BLaER1 treated with 17β-estradiol and CSF1 and Interleukin-3, amounts not matched to agents 10 nM and 100 nM (cell line): Measurements from ENCODE around the gene NDFIP2.

Experiments used
- H3K27ac ChIP-seq, 11 experiments: shearing (Covaris generic); formaldehyde crosslinking; 2 replicates each; pipeline ENCODE4 v1.8.1; 2022
- H3K27me3 ChIP-seq, 11 experiments: shearing (Covaris generic); formaldehyde crosslinking; 2 replicates each; pipeline ENCODE4 v1.8.1; 2022
- H3K36me3 ChIP-seq, 11 experiments: shearing (Covaris generic); formaldehyde crosslinking; 2 replicates each; pipeline ENCODE4 v1.8.1; 2022
- H3K4me1 ChIP-seq, 10 experiments: shearing (Covaris generic); formaldehyde crosslinking; 2 replicates each; pipeline ENCODE4 v1.8.1; 2022
- H3K4me2 ChIP-seq, 11 experiments: shearing (Covaris generic); formaldehyde crosslinking; 2 replicates each; pipeline ENCODE4 v1.8.1; 2022
- H3K4me3 ChIP-seq, 10 experiments: shearing (Covaris generic); formaldehyde crosslinking; 2 replicates each; pipeline ENCODE4 v1.8.1; 2022
- H3K9ac ChIP-seq, 11 experiments: shearing (Covaris generic); formaldehyde crosslinking; 2 replicates each; pipeline ENCODE4 v1.8.1; 2022
- H3K9me3 ChIP-seq, 11 experiments: shearing (Covaris generic); formaldehyde crosslinking; replicated peaks in 1 of 11; 2 replicates each; pipeline ENCODE4 v1.8.1; 2022
- H4K20me1 ChIP-seq, 11 experiments: shearing (Covaris generic); formaldehyde crosslinking; 2 replicates each; pipeline ENCODE4 v1.8.1; 2022
- Cebpa-rat ChIP-seq, 11 experiments: shearing (Covaris generic); IDR thresholded peaks; 2 replicates each; pipeline ENCODE4 v1.8.1; 2022

NDFIP2 gene

GRCh38 chr13:79497852-79498251, 16.9 kb downstream of the NDFIP2 start:
- H3K9me3 ChIP-seq, result no peaks in the 10 kb centered on the region
- no peak overlapping the region for H3K4me2 ChIP-seq
- no peaks in the 10 kb centered on the region for H4K20me1 ChIP-seq
- no peak overlapping the region for H3K9ac ChIP-seq
- H3K27me3 ChIP-seq, result no peaks in the 10 kb centered on the region
- H3K4me3 ChIP-seq, result no peak overlapping the region
- no peak overlapping the region for H3K27ac ChIP-seq
- no peak for TF ChIP-seq Cebpa-rat (IDR thresholded peaks at IDR 0.05)
- H3K36me3 ChIP-seq, result no peaks in the 10 kb centered on the region
- peaks cover 0 to 7% (median 0%) of the 10 kb centered on the region in 10 experiments; a peak in 5 of 20 replicates for H3K4me1 ChIP-seq

- H3K27ac ChIP-seq, result no peak overlapping the region
- TF ChIP-seq Cebpa-rat (IDR thresholded peaks at IDR 0.05), result no peak
- H3K36me3 ChIP-seq, result no peaks in the 10 kb centered on the region
- no peaks in the 10 kb centered on the region for H3K9me3 ChIP-seq
- no peaks in the 10 kb centered on the region for H3K27me3 ChIP-seq
- H3K4me3 ChIP-seq, result no peak overlapping the region
- H4K20me1 ChIP-seq, result no peaks in the 10 kb centered on the region
- H3K4me1 ChIP-seq, result peaks cover 0 to 12% (median 0%) of the 10 kb centered on the region in 10 experiments; a peak in 5 of 20 replicates
- no peak overlapping the region for H3K9ac ChIP-seq
- no peak overlapping the region for H3K4me2 ChIP-seq
These were observed 19.9 kb downstream of the NDFIP2 start for GRCh38 chr13:79500829-79501228.

GRCh38 chr13:79501538-79502232, 20.7 kb downstream of the NDFIP2 start:
- Histone ChIP-seq H3K4me3 (no peak overlapping the region), H3K36me3 (no peaks in the 10 kb centered on the region), H3K4me2 (no peak overlapping the region), H3K27me3 (no peaks in the 10 kb centered on the region), H4K20me1 (no peaks in the 10 kb centered on the region), H3K4me1 (peaks cover 0 to 12% (median 0%) of the 10 kb centered on the region in 10 experiments; a peak in 6 of 20 replicates), H3K9ac (no peak overlapping the region), H3K9me3 (no peaks in the 10 kb centered on the region), H3K27ac (no peak overlapping the region)
- TF ChIP-seq Cebpa-rat (IDR thresholded peaks at IDR 0.05), result no peak

- no peak overlapping the region for H3K27ac ChIP-seq
- TF ChIP-seq Cebpa-rat (IDR thresholded peaks at IDR 0.05), result no peak
- H4K20me1 ChIP-seq, result no peaks in the 10 kb centered on the region
These were observed 22.0 kb downstream of the NDFIP2 start for GRCh38 chr13:79502859-79503468.

DNA sequence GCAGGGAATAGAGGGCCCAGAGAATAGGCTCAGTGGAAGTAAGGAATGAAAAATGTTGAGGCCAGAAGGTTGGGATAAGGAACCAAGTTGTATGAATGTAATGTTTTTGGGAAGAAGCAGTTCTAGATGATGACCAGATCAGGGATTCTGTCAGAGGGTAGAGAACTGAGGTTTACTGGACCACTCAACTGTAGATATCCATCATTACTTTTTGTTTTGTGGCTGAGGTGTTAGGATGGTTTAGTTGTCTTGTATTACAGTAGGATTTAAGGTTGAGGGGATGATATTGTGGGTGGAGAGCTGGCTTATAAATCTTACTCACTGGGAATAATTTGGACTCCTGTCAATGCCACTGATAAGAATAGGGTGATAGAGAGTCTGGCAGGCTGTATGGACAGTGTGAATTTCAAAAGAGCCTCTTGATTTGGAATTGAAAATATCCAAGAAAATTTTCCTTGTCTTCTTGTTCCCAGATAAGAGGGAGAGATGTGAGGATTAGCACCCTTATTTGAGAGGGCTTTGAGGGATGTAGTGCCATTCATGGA, 22.6 kb downstream of the NDFIP2 start:
- no peak for TF ChIP-seq Cebpa-rat (IDR thresholded peaks at IDR 0.05)
- Histone ChIP-seq H3K4me1 (peaks cover 0 to 12% (median 0%) of the 10 kb centered on the region in 10 experiments; a peak in 6 of 20 replicates), H3K36me3 (no peaks in the 10 kb centered on the region), H3K4me3 (no peak overlapping the region), H3K9me3 (no peaks in the 10 kb centered on the region), H3K27me3 (no peaks in the 10 kb centered on the region), H3K4me2 (0 out of 22 replicates have a peak overlapping the region, but pooled peaks of 1 of the 11 experiments have one; percentile 2), H3K27ac (no peak overlapping the region), H4K20me1 (no peaks in the 10 kb centered on the region), H3K9ac (no peak overlapping the region)

More at GRCh38 chr13:79502859-79503468, 22.0 kb downstream of the NDFIP2 start:
- H3K9ac ChIP-seq, result no peak overlapping the region
- H3K9me3 ChIP-seq, result no peaks in the 10 kb centered on the region
- peak overlapping the region in 4 of 11 experiments; percentile 2 to 36 (median 4); a peak in 7 of 22 replicates for H3K4me2 ChIP-seq
- no peaks in the 10 kb centered on the region for H3K27me3 ChIP-seq
- peaks cover 0 to 12% (median 0%) of the 10 kb centered on the region in 10 experiments; a peak in 6 of 20 replicates for H3K4me1 ChIP-seq
- H3K36me3 ChIP-seq, result no peaks in the 10 kb centered on the region
- H3K4me3 ChIP-seq, result no peak overlapping the region

DNA sequence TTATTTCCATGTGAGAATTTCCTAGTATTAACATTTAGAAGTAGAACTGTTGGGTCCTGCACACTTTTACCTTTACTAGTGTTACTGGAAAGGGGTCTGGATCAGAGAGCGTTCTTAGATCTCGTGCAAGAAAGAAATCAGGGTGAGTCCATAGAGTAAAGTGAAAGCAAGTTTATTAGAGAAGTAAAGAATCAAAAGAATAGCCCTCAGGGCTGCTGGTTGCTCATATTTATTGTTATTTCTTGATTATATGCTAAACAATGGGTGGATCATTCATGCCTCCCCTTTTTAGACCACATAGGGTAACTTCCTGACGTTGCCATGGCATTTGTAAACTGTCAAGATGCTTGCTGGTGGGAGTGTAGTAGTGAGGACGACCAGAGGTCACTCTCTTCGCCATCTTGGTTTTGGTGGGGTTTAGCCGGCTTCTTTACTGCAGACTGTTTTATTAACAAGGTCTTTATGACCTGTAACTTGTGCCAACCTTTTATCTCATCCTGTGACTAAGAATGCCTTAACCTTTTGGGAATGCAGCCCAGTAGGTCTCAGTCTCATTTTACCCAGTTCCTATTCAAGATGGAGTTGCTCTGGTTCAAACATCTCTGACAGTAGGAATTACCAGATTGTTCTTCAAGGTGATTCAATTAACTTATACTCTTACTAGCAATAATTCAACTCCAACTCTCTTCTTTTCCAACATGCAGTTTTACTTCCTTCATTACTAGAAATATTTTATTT, 27.4 kb downstream of the NDFIP2 start:
- TF ChIP-seq Cebpa-rat (IDR thresholded peaks at IDR 0.05), result no peak
- Histone ChIP-seq H3K36me3 (no peaks in the 10 kb centered on the region), H3K27ac (no peak overlapping the region), H3K9me3 (no peaks in the 10 kb centered on the region), H3K27me3 (no peaks in the 10 kb centered on the region), H3K4me1 (peaks cover 0 to 14% (median 10%) of the 10 kb centered on the region in 10 experiments; a peak in 12 of 20 replicates), H3K4me2 (no peak overlapping the region), H3K4me3 (no peak overlapping the region), H4K20me1 (no peaks in the 10 kb centered on the region), H3K9ac (no peak overlapping the region)

DNA sequence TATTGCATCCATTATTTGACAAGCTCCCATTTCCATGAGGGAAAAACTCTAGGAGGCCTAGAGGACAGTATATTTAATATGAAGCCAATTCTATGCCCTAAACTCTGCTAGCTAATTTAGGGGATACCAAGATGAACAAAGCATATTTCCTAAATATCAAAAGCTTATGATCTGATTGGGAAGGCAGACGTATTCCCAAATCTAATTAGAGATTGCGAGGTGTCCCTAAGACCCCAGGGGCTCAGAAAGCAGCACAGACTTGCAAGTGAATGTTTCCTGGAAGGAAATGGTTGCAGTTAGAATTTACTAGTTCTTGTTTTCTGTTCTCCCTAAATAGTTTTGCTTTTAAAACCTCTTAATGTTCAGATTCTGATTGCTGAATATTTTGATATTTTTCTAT, 30.7 kb downstream of the NDFIP2 start:
- no peaks in the 10 kb centered on the region for H3K27me3 ChIP-seq
- no peak overlapping the region for H3K4me3 ChIP-seq
- peaks cover 0 to 14% (median 10%) of the 10 kb centered on the region in 10 experiments; a peak in 11 of 20 replicates for H3K4me1 ChIP-seq
- H3K27ac ChIP-seq, result no peak overlapping the region
- no peaks in the 10 kb centered on the region for H3K9me3 ChIP-seq
- no peak overlapping the region for H3K9ac ChIP-seq
- no peaks in the 10 kb centered on the region for H4K20me1 ChIP-seq
- no peak for TF ChIP-seq Cebpa-rat (IDR thresholded peaks at IDR 0.05)
- H3K36me3 ChIP-seq, result no peaks in the 10 kb centered on the region
- peak overlapping the region in 10 of 11 experiments; percentile 24 to 55 (median 41); a peak in 18 of 22 replicates for H3K4me2 ChIP-seq

DNA sequence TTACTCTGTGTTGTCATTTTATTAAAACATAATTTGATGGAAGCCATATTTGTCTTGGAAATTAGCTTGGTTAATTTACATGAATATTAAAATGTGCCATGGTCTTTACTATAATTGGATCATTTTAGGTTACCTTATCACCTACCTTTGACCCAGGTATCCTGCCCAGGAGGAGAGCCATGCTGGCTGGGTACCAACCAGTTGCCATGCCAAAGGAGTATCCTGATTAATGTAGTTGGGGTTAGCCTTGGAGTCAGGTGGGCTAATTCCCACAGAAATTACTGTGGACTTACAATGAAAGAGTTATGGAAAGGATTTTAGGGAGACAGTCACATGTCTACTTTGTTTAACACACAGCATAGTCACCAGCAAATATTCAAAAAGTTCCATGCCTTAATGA, 32.0 kb downstream of the NDFIP2 start:
- no peaks in the 10 kb centered on the region for H3K36me3 ChIP-seq
- no peaks in the 10 kb centered on the region for H3K27me3 ChIP-seq
- no peaks in the 10 kb centered on the region for H4K20me1 ChIP-seq
- H3K4me3 ChIP-seq, result no peak overlapping the region
- H3K9ac ChIP-seq, result no peak overlapping the region
- TF ChIP-seq Cebpa-rat (IDR thresholded peaks at IDR 0.05), result no peak
- H3K9me3 ChIP-seq, result no peaks in the 10 kb centered on the region
- H3K4me1 ChIP-seq, result peaks cover 0 to 14% (median 10%) of the 10 kb centered on the region in 10 experiments; a peak in 11 of 20 replicates
- no peak overlapping the region for H3K4me2 ChIP-seq
- H3K27ac ChIP-seq, result no peak overlapping the region

- H3K27ac ChIP-seq, result no peak overlapping the region
- H4K20me1 ChIP-seq, result no peaks in the 10 kb centered on the region
- H3K4me1 ChIP-seq, result peaks cover 0 to 10% (median 7%) of the 10 kb centered on the region in 10 experiments; a peak in 11 of 20 replicates
- H3K4me2 ChIP-seq, result no peak overlapping the region
- H3K9ac ChIP-seq, result no peak overlapping the region
- TF ChIP-seq Cebpa-rat (IDR thresholded peaks at IDR 0.05), result no peak
- no peaks in the 10 kb centered on the region for H3K36me3 ChIP-seq
- H3K4me3 ChIP-seq, result no peak overlapping the region
- no peaks in the 10 kb centered on the region for H3K27me3 ChIP-seq
- H3K9me3 ChIP-seq, result no peaks in the 10 kb centered on the region
These were observed 35.6 kb downstream of the NDFIP2 start for GRCh38 chr13:79516595-79516994.
